Chondrocyte (in vitro differentiated cells): Measurements from ENCODE around the gene TMEM214. TPM values are rescaled to one million over a fixed set of nuclear protein-coding genes. Genes with fewer than 3 reads are reported as not detected.

Experiments
- DNase-seq: peaks from one replicate; pipeline ENCODE4 v3.0.0; 2021; ENCODE audit warnings: mixed read lengths, low spot score
- H3K27ac Mint-ChIP-seq: one replicate; pipeline ENCODE4 v1.8.0; 2021; ENCODE audit warnings: mild to moderate bottlenecking, moderate library complexity, mixed read lengths; ENCODE audit not compliant: unreplicated experiment
- H3K27me3 Mint-ChIP-seq: 2 replicates; pipeline ENCODE4 v1.8.0; 2021; ENCODE audit warnings: low read depth, mixed read lengths
- H3K36me3 Mint-ChIP-seq: 2 replicates; pipeline ENCODE4 v1.8.0; 2021; ENCODE audit warnings: low read depth, mixed read lengths
- H3K4me1 Mint-ChIP-seq: 2 replicates; pipeline ENCODE4 v1.8.0; 2021; ENCODE audit warnings: low read depth, mild to moderate bottlenecking, mixed read lengths
- H3K4me3 Mint-ChIP-seq: one replicate; pipeline ENCODE4 v1.8.0; 2021; ENCODE audit warnings: mild to moderate bottlenecking, moderate library complexity, mixed read lengths; ENCODE audit not compliant: unreplicated experiment
- H3K9me3 Mint-ChIP-seq: 2 replicates; pipeline ENCODE4 v1.8.0; 2021; ENCODE audit warnings: low read depth, mixed read lengths
- CTCF ChIP-seq: fragments of 200-600 bp; sonication (generic); IDR thresholded peaks from 2 replicates; pipeline ENCODE4 v1.5.0; 2021; ENCODE audit warnings: antibody characterized with exemption, mild to moderate bottlenecking, moderate library complexity
- total RNA-seq: library from RNA; stranded (reverse); gene quantifications from 3 replicates; pipeline ENCODE4 v1.2.1, GENCODE V29; 2021

Gene TMEM214
- total RNA-seq, 1 donor from 2014 or later: 107 TPM

- Mint-ChIP-seq H3K27ac (no peak overlapping the region), H3K36me3 (peaks cover 2% of the 10 kb centered on the region), H3K27me3 (no peaks in the 10 kb centered on the region), H3K4me1 (no peaks in the 10 kb centered on the region), H3K9me3 (no peaks in the 10 kb centered on the region), H3K4me3 (no peak overlapping the region)
- no peak for DNase-seq
- no peak for TF ChIP-seq CTCF
Observed at GRCh38 chr2:26998323-26998722, 34.4 kb upstream of the TMEM214 start.

- Mint-ChIP-seq H3K9me3 (no peaks in the 10 kb centered on the region), H3K4me3 (no peak overlapping the region), H3K27me3 (no peaks in the 10 kb centered on the region), H3K4me1 (peaks cover 6% of the 10 kb centered on the region), H3K27ac (no peak overlapping the region), H3K36me3 (peaks cover 2% of the 10 kb centered on the region)
- no peak for TF ChIP-seq CTCF
- DNase-seq: no peak
Observed at GRCh38 chr2:27000228-27000627, 32.5 kb upstream of the TMEM214 start.

GRCh38 chr2:27000995-27001394 is 31.8 kb upstream of the TMEM214 start:
- Mint-ChIP-seq H3K4me3 (no peak overlapping the region), H3K36me3 (peaks cover 2% of the 10 kb centered on the region), H3K27me3 (no peaks in the 10 kb centered on the region), H3K9me3 (no peaks in the 10 kb centered on the region), H3K27ac (no peak overlapping the region), H3K4me1 (peaks cover 6% of the 10 kb centered on the region)
- no peak for DNase-seq
- TF ChIP-seq CTCF: no peak

GRCh38 chr2:27001950-27002349 is 30.8 kb upstream of the TMEM214 start:
- H3K27ac Mint-ChIP-seq: no peak overlapping the region
- H3K4me1 Mint-ChIP-seq: peaks cover 6% of the 10 kb centered on the region
- TF ChIP-seq CTCF: no peak
- H3K36me3 Mint-ChIP-seq: peaks cover 2% of the 10 kb centered on the region
- H3K9me3 Mint-ChIP-seq: no peaks in the 10 kb centered on the region
- no peak overlapping the region for H3K4me3 Mint-ChIP-seq
- no peak for DNase-seq
- H3K27me3 Mint-ChIP-seq: no peaks in the 10 kb centered on the region

GRCh38 chr2:27003007-27003406 is 29.8 kb upstream of the TMEM214 start:
- Mint-ChIP-seq H3K36me3 (peaks cover 2% of the 10 kb centered on the region), H3K9me3 (no peaks in the 10 kb centered on the region), H3K4me3 (no peak overlapping the region), H3K27me3 (no peaks in the 10 kb centered on the region), H3K4me1 (peaks cover 6% of the 10 kb centered on the region), H3K27ac (no peak overlapping the region)
- no peak for TF ChIP-seq CTCF
- DNase-seq: no peak
